Measurements from ENCODE around the gene GRIN2D. TPM values are rescaled to one million over a fixed set of nuclear protein-coding genes. Genes with fewer than 3 reads are reported as not detected.

Gene GRIN2D
- total RNA-seq, 1 experiment from 2014 or later, result 0.35 TPM

DNA sequence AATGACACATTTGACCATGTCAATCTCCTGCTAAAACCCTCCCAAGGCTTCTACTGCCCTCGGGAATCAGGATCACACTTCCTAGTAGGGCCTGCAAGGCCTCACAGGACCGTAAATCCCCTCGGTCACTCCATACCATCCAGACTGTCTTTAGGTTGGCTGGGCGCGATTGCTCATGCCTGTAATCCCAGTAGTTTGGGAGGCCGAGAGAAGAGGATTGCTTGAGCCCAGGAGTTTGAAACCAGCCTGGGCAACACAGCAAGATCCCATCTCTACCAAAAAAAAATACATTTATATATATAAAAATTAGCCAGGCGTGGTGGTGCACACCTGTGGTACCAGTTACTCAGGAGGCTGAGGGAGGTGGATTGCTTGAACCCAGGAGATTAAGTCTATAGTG, 44.7 kb upstream of the GRIN2D start:
- DNase-seq (ENCODE audit: unreplicated experiment), result no peak
- no TSS peak for BruUV-seq (replicated peaks)
- Mint-ChIP-seq H3K36me3 (ENCODE audit: insufficient read depth, unreplicated experiment) (peaks cover 5% of the 10 kb centered on the region), H3K9me3 (ENCODE audit: unreplicated experiment) (no peaks in the 10 kb centered on the region), H3K27me3 (ENCODE audit: insufficient read depth, unreplicated experiment) (no peaks in the 10 kb centered on the region), H3K4me1 (ENCODE audit: insufficient read depth, unreplicated experiment) (no peaks in the 10 kb centered on the region), H3K27ac (ENCODE audit: low read depth, unreplicated experiment) (no peak overlapping the region), H3K4me3 (ENCODE audit: unreplicated experiment) (no peak overlapping the region)
- ChIA-PET CTCF (interaction anchor here (0.8 kb wide), 1 partner anchor 27 kb away, joined by 3 read pairs; no protein-coding TSS in a partner anchor), POLR2A (no interaction called here)
- TF ChIP-seq, protein P1, sequence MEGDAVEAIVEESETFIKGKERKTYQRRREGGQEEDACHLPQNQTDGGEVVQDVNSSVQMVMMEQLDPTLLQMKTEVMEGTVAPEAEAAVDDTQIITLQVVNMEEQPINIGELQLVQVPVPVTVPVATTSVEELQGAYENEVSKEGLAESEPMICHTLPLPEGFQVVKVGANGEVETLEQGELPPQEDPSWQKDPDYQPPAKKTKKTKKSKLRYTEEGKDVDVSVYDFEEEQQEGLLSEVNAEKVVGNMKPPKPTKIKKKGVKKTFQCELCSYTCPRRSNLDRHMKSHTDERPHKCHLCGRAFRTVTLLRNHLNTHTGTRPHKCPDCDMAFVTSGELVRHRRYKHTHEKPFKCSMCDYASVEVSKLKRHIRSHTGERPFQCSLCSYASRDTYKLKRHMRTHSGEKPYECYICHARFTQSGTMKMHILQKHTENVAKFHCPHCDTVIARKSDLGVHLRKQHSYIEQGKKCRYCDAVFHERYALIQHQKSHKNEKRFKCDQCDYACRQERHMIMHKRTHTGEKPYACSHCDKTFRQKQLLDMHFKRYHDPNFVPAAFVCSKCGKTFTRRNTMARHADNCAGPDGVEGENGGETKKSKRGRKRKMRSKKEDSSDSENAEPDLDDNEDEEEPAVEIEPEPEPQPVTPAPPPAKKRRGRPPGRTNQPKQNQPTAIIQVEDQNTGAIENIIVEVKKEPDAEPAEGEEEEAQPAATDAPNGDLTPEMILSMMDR (IDR thresholded peaks at IDR 0.05; ENCODE audit: unreplicated experiment), result no peak
- intact Hi-C loops (cut with micrococcal nuclease), result no loop called here

DNA sequence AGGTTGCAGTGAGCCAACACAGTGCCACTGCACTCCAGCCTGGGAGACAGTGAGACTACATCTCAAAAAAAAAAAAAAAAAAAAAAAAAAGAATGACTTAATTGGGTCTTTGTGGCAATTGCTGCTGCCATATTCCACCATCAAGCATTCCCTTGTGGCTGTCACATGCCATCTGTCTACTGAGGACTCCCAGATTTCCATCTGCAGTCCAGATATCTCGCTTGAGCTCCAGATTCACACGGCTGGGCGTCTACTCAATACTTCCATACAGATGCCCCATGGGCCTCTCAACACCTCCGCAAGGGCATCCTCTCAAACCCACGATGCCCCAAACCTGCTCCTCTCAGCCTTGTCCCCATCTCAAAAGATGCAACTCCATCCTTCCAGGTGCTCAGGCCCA, 42.6 kb upstream of the GRIN2D start:
- Mint-ChIP-seq H3K36me3 (ENCODE audit: insufficient read depth, unreplicated experiment) (peaks cover 4% of the 10 kb centered on the region), H3K27ac (ENCODE audit: low read depth, unreplicated experiment) (no peak overlapping the region), H3K9me3 (ENCODE audit: unreplicated experiment) (no peaks in the 10 kb centered on the region), H3K4me3 (ENCODE audit: unreplicated experiment) (no peak overlapping the region), H3K27me3 (ENCODE audit: insufficient read depth, unreplicated experiment) (no peaks in the 10 kb centered on the region), H3K4me1 (ENCODE audit: insufficient read depth, unreplicated experiment) (no peaks in the 10 kb centered on the region)
- DNase-seq (ENCODE audit: unreplicated experiment), result no peak
- BruUV-seq (replicated peaks), result no TSS peak
- TF ChIP-seq, protein P1 (IDR thresholded peaks at IDR 0.05; ENCODE audit: unreplicated experiment), result no peak
- POLR2A ChIA-PET, result interaction anchor here (1.3 kb wide), 1 partner anchor 10 kb away, joined by 5 read pairs; no protein-coding TSS in a partner anchor
- intact Hi-C loops (cut with micrococcal nuclease), result no loop called here
- CTCF ChIA-PET, result interaction anchor here (0.6 to 1.6 kb wide), 5 partner anchors 10 to 63 kb away, joined by 3 to 5 read pairs (median 4); partner anchors contain the start of gene KDELR1

DNA sequence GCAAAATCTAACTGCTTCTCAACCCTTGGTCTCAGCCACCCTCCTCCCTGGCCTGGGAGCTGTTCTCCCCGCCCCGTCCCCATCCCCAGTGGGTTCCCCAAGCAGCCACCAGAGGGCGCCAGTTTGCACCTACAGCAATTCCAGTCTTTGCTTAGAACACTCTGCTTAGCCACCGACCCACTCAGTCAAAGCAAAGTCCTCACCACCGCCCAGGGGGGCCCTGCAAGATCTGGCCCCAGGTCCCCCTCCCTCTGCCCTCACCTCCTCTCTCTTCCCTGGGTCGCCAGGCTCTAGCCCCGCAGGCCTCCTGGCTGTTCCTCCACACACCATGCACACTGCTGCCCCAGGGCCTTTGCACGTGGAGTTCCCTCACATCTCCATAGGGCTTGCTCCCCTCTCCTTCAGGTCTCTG, 42.1 kb upstream of the GRIN2D start:
- intact Hi-C loops (cut with micrococcal nuclease), result no loop called here
- Mint-ChIP-seq H3K4me3 (ENCODE audit: unreplicated experiment) (no peak overlapping the region), H3K27me3 (ENCODE audit: insufficient read depth, unreplicated experiment) (no peaks in the 10 kb centered on the region), H3K4me1 (ENCODE audit: insufficient read depth, unreplicated experiment) (no peaks in the 10 kb centered on the region), H3K27ac (ENCODE audit: low read depth, unreplicated experiment) (no peak overlapping the region), H3K9me3 (ENCODE audit: unreplicated experiment) (no peaks in the 10 kb centered on the region), H3K36me3 (ENCODE audit: insufficient read depth, unreplicated experiment) (peaks cover under 1% of the 10 kb centered on the region)
- DNase-seq (ENCODE audit: unreplicated experiment), result peak; percentile 74
- TF ChIP-seq, protein P1 (IDR thresholded peaks at IDR 0.05; ENCODE audit: unreplicated experiment), result peak; percentile 70
- ChIA-PET CTCF (interaction anchor here (0.8 to 1.6 kb wide), 4 partner anchors 10 to 40 kb away, joined by 4 to 5 read pairs (median 4); partner anchors contain the start of gene KDELR1), POLR2A (interaction anchor here (1.3 kb wide), 1 partner anchor 10 kb away, joined by 5 read pairs; no protein-coding TSS in a partner anchor)
- BruUV-seq (replicated peaks), result no TSS peak

DNA sequence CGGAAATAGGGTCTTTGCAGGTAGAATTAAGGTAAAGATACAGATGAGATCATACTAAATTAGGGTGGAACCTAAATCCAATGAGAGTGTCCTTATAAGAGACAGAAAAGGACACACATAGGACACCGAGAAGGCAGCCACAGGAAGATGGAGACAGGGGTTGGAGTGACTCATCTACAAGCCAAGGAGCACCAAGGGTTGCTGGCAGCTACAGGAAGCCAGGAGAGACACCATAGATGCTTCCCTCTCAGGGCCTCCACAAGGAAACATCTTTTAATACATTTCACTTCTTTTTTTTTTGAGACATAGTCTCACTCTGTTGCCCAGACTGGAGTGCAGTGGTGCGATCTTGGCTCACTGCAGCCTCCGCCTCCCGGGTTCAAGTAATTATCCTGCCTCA, 39.8 kb upstream of the GRIN2D start:
- no peak for DNase-seq (ENCODE audit: unreplicated experiment)
- no TSS peak for BruUV-seq (replicated peaks)
- peaks cover 14% of the 10 kb centered on the region for H3K36me3 Mint-ChIP-seq (ENCODE audit: insufficient read depth, unreplicated experiment)
- intact Hi-C loops (cut with micrococcal nuclease), result no loop called here
- no peak overlapping the region for H3K27ac Mint-ChIP-seq (ENCODE audit: low read depth, unreplicated experiment)
- no peaks in the 10 kb centered on the region for H3K4me1 Mint-ChIP-seq (ENCODE audit: insufficient read depth, unreplicated experiment)
- ChIA-PET POLR2A (interaction anchor here (0.6 to 2.4 kb wide), 2 partner anchors 10 to 1623 kb away, joined by 4 to 10 read pairs; partner anchors contain the start of genes SYNGR4 and TMEM143), CTCF (interaction anchor here (0.6 to 0.7 kb wide), 3 partner anchors 9 to 201 kb away, joined by 3 to 4 read pairs (median 3); no protein-coding TSS in a partner anchor)
- H3K4me3 Mint-ChIP-seq (ENCODE audit: unreplicated experiment), result no peak overlapping the region
- H3K27me3 Mint-ChIP-seq (ENCODE audit: insufficient read depth, unreplicated experiment), result no peaks in the 10 kb centered on the region
- TF ChIP-seq, protein P1 (IDR thresholded peaks at IDR 0.05; ENCODE audit: unreplicated experiment), result no peak
- no peaks in the 10 kb centered on the region for H3K9me3 Mint-ChIP-seq (ENCODE audit: unreplicated experiment)
